K562 (cell line): ENCODE data around the gene PEAR1. TPM values are rescaled to one million over a fixed set of nuclear protein-coding genes. Genes with fewer than 3 reads are reported as not detected.
A peak's percentile ranks its signal among the peaks of the same experiment; 100 is the strongest.

Source experiments
- CBFB ChIP-seq: sonication (generic); formaldehyde crosslinking; IDR thresholded peaks from 2 replicates; pipeline ENCODE4 v1.4.0; 2020; ENCODE audit warnings: mild to moderate bottlenecking, missing genetic modification reagents
- CC2D1A ChIP-seq: fragments of 450-650 bp; IDR thresholded peaks from 2 replicates; pipeline ENCODE4 v1.6.1; 2017; ENCODE audit warnings: mild to moderate bottlenecking
- CXXC5 ChIP-seq: fragments of 250-450 bp; sonication (Bioruptor Pico); IDR thresholded peaks from 2 replicates; pipeline ENCODE4 v1.8.0; 2022; ENCODE audit warnings: inconsistent platforms, mild to moderate bottlenecking, moderate library complexity
- DACH1 ChIP-seq: fragments of 450-650 bp; IDR thresholded peaks from 2 replicates; pipeline ENCODE4 v1.6.1; 2018; ENCODE audit not compliant: partially characterized antibody
- ETV1 ChIP-seq: fragments of 450-650 bp; conservative IDR thresholded peaks from 2 replicates; pipeline ENCODE4 v1.6.1; 2016; ENCODE audit warnings: missing genetic modification characterization, control low read depth, low read depth, missing compliant biosample characterization
- KDM5B ChIP-seq: fragments of 200-600 bp; sonication (generic); IDR thresholded peaks from 2 replicates; pipeline ENCODE4 v1.6.1; 2012; ENCODE audit warnings: low read depth, mild to moderate bottlenecking, moderate library complexity, low read length, control low read depth, inconsistent platforms; ENCODE audit not compliant: insufficient replicate concordance
- LEF1 ChIP-seq: fragments of 450-650 bp; IDR thresholded peaks from 2 replicates; pipeline ENCODE4 v1.6.1; 2016; ENCODE audit warnings: mild to moderate bottlenecking
- ZFP1 ChIP-seq: fragments of 450-650 bp; formaldehyde crosslinking; IDR thresholded peaks from 2 replicates; pipeline ENCODE4 v1.4.0; 2020; ENCODE audit warnings: mild to moderate bottlenecking, mixed read lengths
- ZNF282 ChIP-seq: sonication (generic); formaldehyde crosslinking; IDR thresholded peaks from 2 replicates; pipeline ENCODE4 v1.8.1; 2023; ENCODE audit warnings: missing genetic modification reagents
- ZNF347 ChIP-seq: fragments of 450-650 bp; formaldehyde crosslinking; IDR thresholded peaks from 2 replicates; pipeline ENCODE4 v1.4.0; 2020; ENCODE audit warnings: low read depth, mild to moderate bottlenecking, moderate library complexity
- polyA plus RNA-seq, 8 experiments: library from polyadenylated mRNA; depleted of rRNA in 4 of 8; stranded (reverse) in 5 of 8; unstranded in 3 of 8; fragments of >200 nt; fragmentation: Nextera tagmentation in 2 of 8; fragmentation: Illumina TruSeq in 1 of 8; extraction: Ambion mirVana in 2 of 8; extraction: Trizol in 1 of 8; gene quantifications; 2 replicates each; pipeline versions ENCODE4 v1.2.1 to v1.2.3, GENCODE V29; 2011 to 2014; ENCODE audit warnings: inconsistent platforms in 1 of 8, missing spikeins in 1 of 8
- total RNA-seq, 7 experiments: library from RNA; depleted of rRNA in 6 of 7; stranded (reverse); fragments of >200 nt in 6 of 7; fragmentation: Illumina TruSeq in 2 of 7; extraction: Trizol in 2 of 7; gene quantifications; 2 replicates each; pipeline versions ENCODE4 v1.2.1 to v1.2.3, GENCODE V29; 2011 to 2021; ENCODE audit warnings: low replicate concordance in 1 of 7
- TF ChIP-seq, protein P1 (sequence below): conservative IDR thresholded peaks from 2 replicates; pipeline ENCODE4 v1.6.1; 2011; ENCODE audit warnings: low read depth, mild to moderate bottlenecking, low read length; ENCODE audit not compliant: control insufficient read depth
- TF ChIP-seq, protein P2 (sequence below): fragments of 450-650 bp; IDR thresholded peaks from 2 replicates; pipeline ENCODE4 v1.6.1; 2016; ENCODE audit warnings: mild to moderate bottlenecking, moderate library complexity
- TF ChIP-seq, protein P3 (sequence below), 3 experiments: IDR thresholded peaks in 2 of 3; conservative IDR thresholded peaks in 1 of 3; 2 replicates each; pipeline ENCODE4 v1.5.1; 2011 to 2012; ENCODE audit warnings: low read length in 3 of 3, mild to moderate bottlenecking in 3 of 3, control low read depth in 2 of 3, improper control_type of control experiment in 1 of 3, inconsistent platforms in 1 of 3, low read depth in 1 of 3, mixed read lengths in 1 of 3, moderate library complexity in 1 of 3; ENCODE audit not compliant: insufficient read depth in 2 of 3

Gene PEAR1
- total and polyA plus RNA-seq, 9 of the 15 experiments (the other 6 are each of a cell fraction or from before 2014, with no cell fraction given) = 0.87 to 13.9 (median 6.1) TPM

DNA sequence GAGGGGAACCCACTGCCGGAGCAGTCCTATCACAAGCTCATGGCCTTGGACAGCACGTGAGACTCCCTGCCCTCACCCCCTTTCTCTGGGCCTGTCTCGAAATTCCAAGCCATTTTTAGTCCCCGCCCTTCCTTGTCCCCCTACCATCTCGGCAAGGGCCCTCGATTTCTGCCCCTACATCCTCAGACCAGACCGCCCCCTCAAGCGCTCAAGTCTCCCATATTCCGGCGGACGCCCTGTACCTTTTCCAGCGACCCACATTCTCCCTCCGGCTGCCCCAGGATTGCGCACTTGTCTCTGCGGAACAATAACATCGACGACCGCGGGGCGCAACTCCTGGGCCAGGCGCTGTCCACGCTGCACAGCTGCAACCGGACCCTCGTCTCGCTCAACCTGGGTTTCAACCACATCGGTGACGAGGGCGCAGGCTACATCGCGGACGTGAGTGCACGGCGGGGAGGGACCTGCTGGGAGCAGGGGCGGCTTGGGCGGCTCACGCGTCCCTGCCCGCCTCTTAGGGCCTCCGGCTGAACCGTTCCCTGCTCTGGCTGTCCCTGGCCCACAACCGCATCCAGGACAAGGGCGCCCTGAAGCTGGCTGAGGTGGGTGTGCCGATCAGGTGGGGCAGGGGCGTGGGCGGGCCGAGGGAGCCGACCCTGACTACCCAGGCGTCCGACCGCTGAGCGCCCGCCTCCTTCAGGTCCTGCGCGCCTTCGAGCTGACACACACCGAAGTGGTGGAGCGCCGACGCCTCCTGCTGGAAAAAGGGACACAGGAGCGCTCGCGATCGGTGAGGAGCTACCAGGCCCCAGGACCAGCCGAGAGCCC, 33.9 kb downstream of the PEAR1 start (continued):
- TF ChIP-seq ZFP1 (CRISPR knock-in tag) = no peak
- TF ChIP-seq, protein P1, sequence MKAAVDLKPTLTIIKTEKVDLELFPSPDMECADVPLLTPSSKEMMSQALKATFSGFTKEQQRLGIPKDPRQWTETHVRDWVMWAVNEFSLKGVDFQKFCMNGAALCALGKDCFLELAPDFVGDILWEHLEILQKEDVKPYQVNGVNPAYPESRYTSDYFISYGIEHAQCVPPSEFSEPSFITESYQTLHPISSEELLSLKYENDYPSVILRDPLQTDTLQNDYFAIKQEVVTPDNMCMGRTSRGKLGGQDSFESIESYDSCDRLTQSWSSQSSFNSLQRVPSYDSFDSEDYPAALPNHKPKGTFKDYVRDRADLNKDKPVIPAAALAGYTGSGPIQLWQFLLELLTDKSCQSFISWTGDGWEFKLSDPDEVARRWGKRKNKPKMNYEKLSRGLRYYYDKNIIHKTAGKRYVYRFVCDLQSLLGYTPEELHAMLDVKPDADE = no peak
- 0 out of 2 replicates have a peak, but pooled peaks have one; percentile 21 for TF ChIP-seq CC2D1A
- TF ChIP-seq ZNF282 = no peak
- TF ChIP-seq ZNF347 (CRISPR knock-in tag) = no peak
- TF ChIP-seq, protein P2, sequence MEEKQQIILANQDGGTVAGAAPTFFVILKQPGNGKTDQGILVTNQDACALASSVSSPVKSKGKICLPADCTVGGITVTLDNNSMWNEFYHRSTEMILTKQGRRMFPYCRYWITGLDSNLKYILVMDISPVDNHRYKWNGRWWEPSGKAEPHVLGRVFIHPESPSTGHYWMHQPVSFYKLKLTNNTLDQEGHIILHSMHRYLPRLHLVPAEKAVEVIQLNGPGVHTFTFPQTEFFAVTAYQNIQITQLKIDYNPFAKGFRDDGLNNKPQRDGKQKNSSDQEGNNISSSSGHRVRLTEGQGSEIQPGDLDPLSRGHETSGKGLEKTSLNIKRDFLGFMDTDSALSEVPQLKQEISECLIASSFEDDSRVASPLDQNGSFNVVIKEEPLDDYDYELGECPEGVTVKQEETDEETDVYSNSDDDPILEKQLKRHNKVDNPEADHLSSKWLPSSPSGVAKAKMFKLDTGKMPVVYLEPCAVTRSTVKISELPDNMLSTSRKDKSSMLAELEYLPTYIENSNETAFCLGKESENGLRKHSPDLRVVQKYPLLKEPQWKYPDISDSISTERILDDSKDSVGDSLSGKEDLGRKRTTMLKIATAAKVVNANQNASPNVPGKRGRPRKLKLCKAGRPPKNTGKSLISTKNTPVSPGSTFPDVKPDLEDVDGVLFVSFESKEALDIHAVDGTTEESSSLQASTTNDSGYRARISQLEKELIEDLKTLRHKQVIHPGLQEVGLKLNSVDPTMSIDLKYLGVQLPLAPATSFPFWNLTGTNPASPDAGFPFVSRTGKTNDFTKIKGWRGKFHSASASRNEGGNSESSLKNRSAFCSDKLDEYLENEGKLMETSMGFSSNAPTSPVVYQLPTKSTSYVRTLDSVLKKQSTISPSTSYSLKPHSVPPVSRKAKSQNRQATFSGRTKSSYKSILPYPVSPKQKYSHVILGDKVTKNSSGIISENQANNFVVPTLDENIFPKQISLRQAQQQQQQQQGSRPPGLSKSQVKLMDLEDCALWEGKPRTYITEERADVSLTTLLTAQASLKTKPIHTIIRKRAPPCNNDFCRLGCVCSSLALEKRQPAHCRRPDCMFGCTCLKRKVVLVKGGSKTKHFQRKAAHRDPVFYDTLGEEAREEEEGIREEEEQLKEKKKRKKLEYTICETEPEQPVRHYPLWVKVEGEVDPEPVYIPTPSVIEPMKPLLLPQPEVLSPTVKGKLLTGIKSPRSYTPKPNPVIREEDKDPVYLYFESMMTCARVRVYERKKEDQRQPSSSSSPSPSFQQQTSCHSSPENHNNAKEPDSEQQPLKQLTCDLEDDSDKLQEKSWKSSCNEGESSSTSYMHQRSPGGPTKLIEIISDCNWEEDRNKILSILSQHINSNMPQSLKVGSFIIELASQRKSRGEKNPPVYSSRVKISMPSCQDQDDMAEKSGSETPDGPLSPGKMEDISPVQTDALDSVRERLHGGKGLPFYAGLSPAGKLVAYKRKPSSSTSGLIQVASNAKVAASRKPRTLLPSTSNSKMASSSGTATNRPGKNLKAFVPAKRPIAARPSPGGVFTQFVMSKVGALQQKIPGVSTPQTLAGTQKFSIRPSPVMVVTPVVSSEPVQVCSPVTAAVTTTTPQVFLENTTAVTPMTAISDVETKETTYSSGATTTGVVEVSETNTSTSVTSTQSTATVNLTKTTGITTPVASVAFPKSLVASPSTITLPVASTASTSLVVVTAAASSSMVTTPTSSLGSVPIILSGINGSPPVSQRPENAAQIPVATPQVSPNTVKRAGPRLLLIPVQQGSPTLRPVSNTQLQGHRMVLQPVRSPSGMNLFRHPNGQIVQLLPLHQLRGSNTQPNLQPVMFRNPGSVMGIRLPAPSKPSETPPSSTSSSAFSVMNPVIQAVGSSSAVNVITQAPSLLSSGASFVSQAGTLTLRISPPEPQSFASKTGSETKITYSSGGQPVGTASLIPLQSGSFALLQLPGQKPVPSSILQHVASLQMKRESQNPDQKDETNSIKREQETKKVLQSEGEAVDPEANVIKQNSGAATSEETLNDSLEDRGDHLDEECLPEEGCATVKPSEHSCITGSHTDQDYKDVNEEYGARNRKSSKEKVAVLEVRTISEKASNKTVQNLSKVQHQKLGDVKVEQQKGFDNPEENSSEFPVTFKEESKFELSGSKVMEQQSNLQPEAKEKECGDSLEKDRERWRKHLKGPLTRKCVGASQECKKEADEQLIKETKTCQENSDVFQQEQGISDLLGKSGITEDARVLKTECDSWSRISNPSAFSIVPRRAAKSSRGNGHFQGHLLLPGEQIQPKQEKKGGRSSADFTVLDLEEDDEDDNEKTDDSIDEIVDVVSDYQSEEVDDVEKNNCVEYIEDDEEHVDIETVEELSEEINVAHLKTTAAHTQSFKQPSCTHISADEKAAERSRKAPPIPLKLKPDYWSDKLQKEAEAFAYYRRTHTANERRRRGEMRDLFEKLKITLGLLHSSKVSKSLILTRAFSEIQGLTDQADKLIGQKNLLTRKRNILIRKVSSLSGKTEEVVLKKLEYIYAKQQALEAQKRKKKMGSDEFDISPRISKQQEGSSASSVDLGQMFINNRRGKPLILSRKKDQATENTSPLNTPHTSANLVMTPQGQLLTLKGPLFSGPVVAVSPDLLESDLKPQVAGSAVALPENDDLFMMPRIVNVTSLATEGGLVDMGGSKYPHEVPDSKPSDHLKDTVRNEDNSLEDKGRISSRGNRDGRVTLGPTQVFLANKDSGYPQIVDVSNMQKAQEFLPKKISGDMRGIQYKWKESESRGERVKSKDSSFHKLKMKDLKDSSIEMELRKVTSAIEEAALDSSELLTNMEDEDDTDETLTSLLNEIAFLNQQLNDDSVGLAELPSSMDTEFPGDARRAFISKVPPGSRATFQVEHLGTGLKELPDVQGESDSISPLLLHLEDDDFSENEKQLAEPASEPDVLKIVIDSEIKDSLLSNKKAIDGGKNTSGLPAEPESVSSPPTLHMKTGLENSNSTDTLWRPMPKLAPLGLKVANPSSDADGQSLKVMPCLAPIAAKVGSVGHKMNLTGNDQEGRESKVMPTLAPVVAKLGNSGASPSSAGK = peak; percentile 34; the same call in 1 of the 2 replicates
- TF ChIP-seq, protein P3, sequence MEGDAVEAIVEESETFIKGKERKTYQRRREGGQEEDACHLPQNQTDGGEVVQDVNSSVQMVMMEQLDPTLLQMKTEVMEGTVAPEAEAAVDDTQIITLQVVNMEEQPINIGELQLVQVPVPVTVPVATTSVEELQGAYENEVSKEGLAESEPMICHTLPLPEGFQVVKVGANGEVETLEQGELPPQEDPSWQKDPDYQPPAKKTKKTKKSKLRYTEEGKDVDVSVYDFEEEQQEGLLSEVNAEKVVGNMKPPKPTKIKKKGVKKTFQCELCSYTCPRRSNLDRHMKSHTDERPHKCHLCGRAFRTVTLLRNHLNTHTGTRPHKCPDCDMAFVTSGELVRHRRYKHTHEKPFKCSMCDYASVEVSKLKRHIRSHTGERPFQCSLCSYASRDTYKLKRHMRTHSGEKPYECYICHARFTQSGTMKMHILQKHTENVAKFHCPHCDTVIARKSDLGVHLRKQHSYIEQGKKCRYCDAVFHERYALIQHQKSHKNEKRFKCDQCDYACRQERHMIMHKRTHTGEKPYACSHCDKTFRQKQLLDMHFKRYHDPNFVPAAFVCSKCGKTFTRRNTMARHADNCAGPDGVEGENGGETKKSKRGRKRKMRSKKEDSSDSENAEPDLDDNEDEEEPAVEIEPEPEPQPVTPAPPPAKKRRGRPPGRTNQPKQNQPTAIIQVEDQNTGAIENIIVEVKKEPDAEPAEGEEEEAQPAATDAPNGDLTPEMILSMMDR (IDR thresholded peaks at IDR 0.05 in 2 of 3, conservative IDR thresholded peaks at IDR 0.05 in 1 of 3; ENCODE audit: insufficient read depth in 2 of 3, low read depth in 1 of 3, low read length in 3 of 3) = peak; percentile 77 to 92 (median 81)
- TF ChIP-seq KDM5B = no peak
- TF ChIP-seq DACH1 = no peak
- TF ChIP-seq CBFB (CRISPR knock-in tag) = no peak
- TF ChIP-seq CXXC5 (CRISPR knock-in tag) = peak; percentile 43; the same call in 1 of the 2 replicates
- no peak for TF ChIP-seq LEF1
- TF ChIP-seq ETV1 (tag) = no peak
